Upper lobe of right lung (tissue), 1 donor: Measurements from ENCODE around the gene ACER2. TPM values are rescaled to one million over a fixed set of nuclear protein-coding genes. Genes with fewer than 3 reads are reported as not detected.

ENCODE experiments used
- ATAC-seq: fragments of 200-7000 bp; cut with Tn5 transposase; one replicate; pipeline ENCODE4 v1.9.1; 2020; ENCODE audit warnings: mild to moderate bottlenecking, moderate library complexity
- DNase-seq: peaks from one replicate; pipeline ENCODE4 v3.0.0-alpha.2; 2020
- H3K27ac ChIP-seq: fragments of 200-600 bp; one replicate; pipeline ENCODE4 v1.8.0; 2022
- H3K27me3 ChIP-seq: fragments of 200-600 bp; one replicate; pipeline ENCODE4 v1.8.0; 2022; ENCODE audit warnings: mild to moderate bottlenecking
- H3K36me3 ChIP-seq: fragments of 200-600 bp; one replicate; pipeline ENCODE4 v1.8.0; 2022
- H3K4me1 ChIP-seq: fragments of 200-600 bp; one replicate; pipeline ENCODE4 v1.8.0; 2022
- H3K4me3 ChIP-seq: fragments of 200-600 bp; one replicate; pipeline ENCODE4 v1.8.0; 2022; ENCODE audit warnings: mild to moderate bottlenecking
- H3K9me3 ChIP-seq: fragments of 200-600 bp; one replicate; pipeline ENCODE4 v1.8.0; 2022
- CTCF ChIP-seq: fragments of 200-600 bp; IDR thresholded peaks from one replicate; pipeline ENCODE4 v1.8.0; 2022; ENCODE audit warnings: antibody characterized with exemption
- intact Hi-C: fragments of 100-400 bp; cut with DNase I; formaldehyde crosslinking; loops from one replicate; pipeline ENCODE4 v1.11.0; 2022
- total RNA-seq: library from RNA; stranded (reverse); fragmentation: NEBNext Ultra II Directional; extraction: Animal tissue kit (Norgen Biotek cat#: 25700); gene quantifications from one replicate; pipeline ENCODE4 v1.2.1, GENCODE V29; 2021
- donor health status: DM: no; HTN: yes; CAD: no; lungs with severe emphysema.

Gene ACER2
- total RNA-seq, 1 donor from 2014 or later, result 5.5 TPM

- ATAC-seq (peak; percentile 75), DNase-seq (no peak)
- peaks cover 5% of the 10 kb centered on the region for H3K36me3 ChIP-seq
- no peaks in the 10 kb centered on the region for H3K9me3 ChIP-seq
- H3K27ac ChIP-seq, result no peak overlapping the region
- peaks cover 6% of the 10 kb centered on the region for H3K4me1 ChIP-seq
- no peak overlapping the region for H3K4me3 ChIP-seq
- TF ChIP-seq CTCF, result no peak
- intact Hi-C loops, result no loop called here
- H3K27me3 ChIP-seq, result no peaks in the 10 kb centered on the region
Measured at GRCh38 chr9:19445452-19445851, 36.6 kb downstream of the ACER2 start.

- H3K36me3 ChIP-seq, result peaks cover 5% of the 10 kb centered on the region
Measured at GRCh38 chr9:19446361-19446861, 37.6 kb downstream of the ACER2 start.

GRCh38 chr9:19451240-19452087 is 42.7 kb downstream of the ACER2 start:
- intact Hi-C loops, result no loop called here
- no peak for DNase-seq
- H3K4me3 ChIP-seq, result no peak overlapping the region
- peaks cover 5% of the 10 kb centered on the region for H3K36me3 ChIP-seq
- no peak overlapping the region for H3K27ac ChIP-seq
- no peak for ATAC-seq
- no peaks in the 10 kb centered on the region for H3K4me1 ChIP-seq
- H3K27me3 ChIP-seq, result no peaks in the 10 kb centered on the region
- no peaks in the 10 kb centered on the region for H3K9me3 ChIP-seq
- TF ChIP-seq CTCF, result no peak

More at GRCh38 chr9:19446361-19446861, 37.6 kb downstream of the ACER2 start:
- ATAC-seq, result no peak
- no peaks in the 10 kb centered on the region for H3K9me3 ChIP-seq
- H3K4me1 ChIP-seq, result peaks cover 3% of the 10 kb centered on the region
- H3K27me3 ChIP-seq, result no peaks in the 10 kb centered on the region
- no peak for TF ChIP-seq CTCF
- no peak overlapping the region for H3K4me3 ChIP-seq
- no peak for DNase-seq
- no peak overlapping the region for H3K27ac ChIP-seq
- intact Hi-C loops, result no loop called here

GRCh38 chr9:19456426-19456825 is 47.6 kb downstream of the ACER2 start:
- Histone ChIP-seq H3K9me3 (no peaks in the 10 kb centered on the region), H3K4me3 (no peak overlapping the region), H3K27ac (no peak overlapping the region), H3K4me1 (peaks cover 5% of the 10 kb centered on the region), H3K36me3 (no peaks in the 10 kb centered on the region), H3K27me3 (no peaks in the 10 kb centered on the region)
- TF ChIP-seq CTCF, result no peak
- DNase-seq, result no peak
- intact Hi-C loops, result no loop called here
- ATAC-seq, result no peak

GRCh38 chr9:19456996-19457692 is 48.3 kb downstream of the ACER2 start:
- intact Hi-C loops, result no loop called here
- TF ChIP-seq CTCF, result peak; percentile 95
- ATAC-seq (peak; percentile 99), DNase-seq (no peak)
- peaks cover 5% of the 10 kb centered on the region for H3K4me1 ChIP-seq
- no peak overlapping the region for H3K27ac ChIP-seq
- no peaks in the 10 kb centered on the region for H3K27me3 ChIP-seq
- H3K4me3 ChIP-seq, result peak overlapping the region; percentile 17
- no peaks in the 10 kb centered on the region for H3K36me3 ChIP-seq
- no peaks in the 10 kb centered on the region for H3K9me3 ChIP-seq
